HG03460 (cell line): ENCODE data around the gene TRERF1.

ENCODE experiments used
- ATAC-seq: cut with Tn5 transposase; IDR thresholded peaks from one replicate; pipeline ENCODE4 v1.9.1; 2021; ENCODE audit not compliant: unreplicated experiment

The TRERF1 gene

DNA sequence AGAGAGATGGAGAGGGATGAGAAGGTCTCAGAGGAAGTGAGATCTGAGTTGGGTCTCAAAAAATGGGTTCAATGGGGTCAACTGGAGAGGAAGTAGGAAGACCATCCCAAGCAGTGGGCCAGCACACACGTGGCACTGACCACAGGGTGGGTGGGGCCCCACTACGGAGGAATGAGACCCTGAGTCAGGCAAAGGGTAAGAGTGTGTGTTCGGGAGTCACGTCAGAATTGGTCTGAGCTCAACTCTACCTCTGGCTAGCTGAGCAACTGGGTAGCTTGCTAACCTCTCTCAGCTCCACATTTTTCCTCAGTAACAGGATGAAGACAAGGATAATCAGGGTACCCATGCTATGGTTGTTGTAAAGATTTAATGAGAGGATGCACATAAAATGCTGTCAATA, 79.0 kb downstream of the TRERF1 start:
- no peak for ATAC-seq

DNA sequence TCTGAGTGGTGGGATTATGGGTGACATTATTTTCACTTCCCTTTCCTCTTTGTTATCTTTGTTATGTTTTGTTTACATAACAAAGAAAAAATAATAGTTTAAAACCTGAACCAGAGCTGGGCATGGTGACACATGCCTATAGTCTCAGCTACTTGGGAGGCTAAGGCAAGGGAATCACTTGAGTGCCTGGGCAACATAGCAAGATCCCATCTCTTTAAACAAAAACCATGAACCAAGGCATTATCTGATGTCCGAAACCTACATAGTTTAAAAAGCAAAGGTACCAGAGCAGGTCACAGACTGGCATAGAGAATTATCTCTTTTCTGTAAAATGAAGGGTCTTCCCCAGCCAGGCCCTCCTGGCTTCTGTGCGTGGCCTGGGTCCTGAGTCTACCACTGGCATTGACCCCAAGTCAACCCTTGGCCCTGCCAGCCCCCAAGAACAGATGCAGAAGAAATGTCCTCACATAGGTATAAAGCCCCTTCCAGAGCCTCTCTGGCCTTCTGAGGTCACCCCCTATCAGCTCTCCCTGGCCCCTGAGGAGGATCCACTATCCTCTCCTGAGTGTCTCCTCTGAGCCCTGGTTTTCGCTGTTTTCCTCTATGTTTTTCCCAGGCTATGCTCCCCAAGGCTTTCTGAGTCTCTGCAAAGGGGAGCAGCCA, 81.3 kb downstream of the TRERF1 start:
- ATAC-seq: no peak

DNA sequence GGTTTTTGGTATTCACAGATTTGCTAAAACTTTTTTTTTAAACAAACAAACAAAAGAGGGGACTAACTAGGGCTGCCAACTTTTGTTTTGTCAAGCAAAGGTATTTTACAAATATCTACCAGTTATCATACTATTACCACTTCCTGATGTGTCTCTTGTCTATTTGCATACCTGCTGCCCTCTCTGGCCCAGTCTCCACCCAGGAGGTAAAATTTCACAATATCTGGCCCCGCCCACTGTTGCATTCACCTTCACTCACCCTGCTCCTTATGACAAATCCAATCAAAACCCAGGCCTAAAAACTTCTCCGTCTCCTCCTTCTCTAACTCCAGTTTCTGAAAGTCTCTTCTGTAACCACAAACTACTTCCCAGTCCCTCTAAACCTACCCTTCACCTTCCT, 82.2 kb downstream of the TRERF1 start:
- ATAC-seq: no peak

DNA sequence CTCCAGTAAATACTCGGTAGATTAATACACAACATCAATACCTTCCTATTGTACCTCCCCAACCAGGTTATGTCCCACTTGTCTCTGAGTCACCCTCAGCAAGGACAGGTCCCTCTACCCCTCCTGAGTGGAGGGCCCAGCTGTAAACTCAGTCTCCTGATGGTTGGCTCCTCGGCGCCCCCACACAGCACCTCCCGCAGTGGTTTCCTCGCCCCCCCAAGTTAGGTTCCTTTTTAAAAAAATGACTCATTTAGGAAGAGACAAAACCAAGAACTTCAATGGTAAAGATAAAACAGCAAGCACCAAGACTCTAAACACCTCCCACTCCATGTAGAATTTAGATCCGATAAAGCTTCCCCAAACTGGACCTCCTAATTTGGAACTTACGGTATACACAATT, 83.5 kb downstream of the TRERF1 start:
- ATAC-seq: no peak

DNA sequence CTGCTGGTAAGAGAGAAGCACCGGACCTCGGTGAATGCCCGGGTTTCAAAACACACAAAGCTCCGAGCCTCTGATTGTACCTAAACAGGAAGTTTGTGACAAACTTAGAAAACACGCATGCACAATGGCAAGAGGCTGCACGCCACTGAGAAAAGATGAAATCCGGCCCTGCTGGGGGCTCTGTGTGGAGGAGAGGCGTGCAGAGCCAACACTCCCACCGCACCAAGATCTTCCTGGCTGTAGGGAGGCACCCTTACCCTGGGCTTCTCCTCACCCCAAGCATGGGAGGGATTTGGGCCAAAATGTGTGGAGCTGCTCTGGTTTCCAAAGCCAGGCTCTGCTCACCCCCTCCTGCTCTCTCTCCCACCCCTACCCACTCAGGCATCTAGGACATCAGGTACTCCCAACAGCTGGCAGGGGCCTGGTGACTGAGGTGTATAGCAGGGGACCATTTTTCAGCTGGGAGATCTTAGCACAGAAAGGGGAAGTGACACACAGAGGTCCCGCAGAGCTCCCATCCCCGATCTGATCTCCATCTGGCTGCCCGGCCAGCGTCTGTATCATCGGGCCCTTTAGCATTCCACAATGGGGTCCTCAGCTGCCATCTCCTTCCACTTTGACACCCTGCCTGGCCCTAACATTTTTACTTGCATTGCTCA, 84.2 kb downstream of the TRERF1 start:
- peak; percentile 73 for ATAC-seq

DNA sequence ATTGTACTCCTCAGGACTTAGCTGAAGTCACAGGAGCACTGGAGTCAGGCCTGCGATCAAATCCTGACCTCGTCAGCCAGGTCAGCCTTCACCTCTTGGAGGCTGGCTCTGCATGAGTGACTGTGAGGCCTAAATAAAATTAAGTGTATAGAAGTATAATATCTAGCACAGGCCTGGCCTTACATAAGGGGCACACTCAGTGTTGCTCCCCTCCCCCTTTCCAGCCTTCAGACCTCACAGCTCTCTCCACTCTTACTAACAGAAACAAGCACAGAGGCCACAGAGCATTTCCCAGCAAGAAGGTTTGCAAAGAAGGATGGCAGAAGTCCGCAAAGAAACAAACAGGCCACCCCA, 84.8 kb downstream of the TRERF1 start:
- ATAC-seq: no peak

DNA sequence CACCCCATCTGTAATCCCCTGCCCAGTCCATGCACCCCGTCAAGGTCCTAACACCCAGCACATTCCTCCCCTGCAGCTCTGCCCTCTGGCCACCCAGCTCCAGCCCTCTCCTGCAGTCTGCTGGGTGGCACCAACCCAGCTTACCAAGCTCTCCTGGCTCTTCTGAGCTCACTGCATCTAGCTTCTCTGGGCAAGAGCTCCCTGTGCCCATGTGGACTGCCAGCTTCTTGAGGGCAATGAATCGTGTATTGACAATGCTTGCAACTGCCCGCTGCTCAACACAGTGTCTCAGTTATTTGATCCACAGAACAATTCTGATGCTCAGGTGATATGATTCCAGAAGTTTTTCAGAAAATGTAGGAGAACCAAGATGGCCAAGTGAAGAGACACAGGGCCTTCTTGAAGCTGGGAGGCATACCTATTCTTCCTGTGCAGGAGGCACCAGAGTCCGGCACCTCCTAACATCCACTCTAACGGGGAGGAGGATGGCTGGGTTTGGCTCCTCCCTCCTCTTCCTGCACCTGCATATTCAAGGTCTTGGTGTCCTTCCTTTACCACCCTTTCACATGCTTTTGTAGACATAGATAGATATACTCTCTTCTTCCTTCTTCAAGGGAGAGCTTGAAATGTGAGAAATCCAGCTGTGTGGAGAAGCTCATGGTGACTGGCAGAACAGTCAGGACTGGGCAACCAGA, 85.6 kb downstream of the TRERF1 start:
- no peak for ATAC-seq

DNA sequence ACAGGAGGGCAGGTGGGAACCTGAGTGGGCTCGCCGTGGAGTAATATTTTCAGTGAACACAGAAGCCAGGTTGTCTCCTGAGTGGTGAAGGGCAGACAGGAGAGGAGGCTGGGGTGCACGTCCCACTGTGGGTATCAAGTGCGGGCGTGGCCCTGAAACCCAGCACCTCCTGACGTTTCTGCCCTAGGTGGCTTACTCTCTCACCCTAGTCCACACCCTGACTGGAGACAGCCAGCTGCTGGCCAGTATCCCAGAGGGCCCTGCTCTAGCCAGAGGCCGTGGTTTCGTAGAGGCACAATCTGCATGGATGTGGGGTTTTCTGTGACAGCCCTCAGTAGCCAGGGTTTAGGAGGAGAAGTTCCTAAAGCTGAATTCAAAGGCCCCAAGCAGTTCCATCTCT, 86.7 kb downstream of the TRERF1 start:
- no peak for ATAC-seq

DNA sequence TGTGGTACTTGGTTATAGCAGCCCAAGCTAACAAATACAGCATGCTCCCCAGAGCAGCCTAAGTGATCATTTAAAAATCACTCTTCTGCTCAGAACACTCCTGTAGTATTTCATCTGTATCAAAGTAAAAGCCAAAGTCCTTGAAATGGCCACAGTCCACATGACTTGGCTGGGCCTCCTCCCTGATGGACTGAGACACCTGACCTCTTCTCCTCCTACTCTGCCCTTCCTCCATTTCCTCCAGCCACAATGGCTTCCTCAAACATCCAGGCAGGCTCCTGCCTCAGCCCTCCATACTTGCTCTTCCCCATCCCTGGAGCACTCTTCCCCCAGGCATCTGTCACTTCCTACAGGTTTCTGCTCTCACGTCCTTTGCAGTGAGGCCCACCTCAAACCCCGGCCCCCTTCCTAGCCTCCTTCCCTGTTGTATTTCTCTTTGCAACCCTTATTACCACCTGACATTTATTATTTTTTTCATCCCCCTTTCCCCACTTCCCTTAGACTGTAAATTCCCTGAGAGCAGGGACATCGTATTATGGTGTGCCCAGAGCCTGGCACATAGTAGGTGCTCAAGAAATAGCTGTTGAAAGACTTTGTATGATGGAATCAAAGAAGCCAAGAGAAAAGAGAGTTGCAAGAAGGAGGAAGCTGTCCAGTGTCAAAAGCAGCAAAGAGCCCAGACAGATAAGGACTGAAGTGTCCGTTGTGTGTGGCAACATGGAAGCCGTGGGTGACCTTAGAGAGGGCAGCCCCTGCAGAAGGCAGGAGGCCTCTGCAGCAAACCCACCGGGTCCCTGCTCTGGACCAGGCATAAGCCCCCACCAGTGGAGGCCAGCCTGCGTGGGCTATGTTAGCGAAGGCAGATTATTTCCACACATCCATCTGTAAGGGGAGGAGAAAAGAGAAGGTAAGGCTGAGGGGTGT, 87.5 kb downstream of the TRERF1 start:
- no peak for ATAC-seq

DNA sequence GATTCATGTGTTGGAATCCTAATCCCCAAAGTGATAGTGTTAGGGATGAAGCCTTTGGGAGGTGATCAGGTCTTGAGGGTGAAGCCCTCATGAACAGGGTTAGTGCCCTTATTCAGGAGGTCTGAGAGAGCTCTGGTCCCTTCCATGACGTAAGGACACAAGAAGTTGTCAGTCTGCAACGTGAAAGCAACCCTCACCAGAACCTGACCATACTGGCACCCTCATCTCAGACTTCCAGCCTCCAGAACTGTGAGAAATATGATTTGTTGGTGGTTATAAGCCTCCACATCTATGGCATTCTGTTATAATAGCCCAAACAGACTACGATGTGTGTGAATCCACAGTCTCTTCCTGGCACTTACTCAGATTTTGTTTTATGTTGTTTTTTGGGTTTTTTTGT, 90.7 kb downstream of the TRERF1 start:
- no peak for ATAC-seq

DNA sequence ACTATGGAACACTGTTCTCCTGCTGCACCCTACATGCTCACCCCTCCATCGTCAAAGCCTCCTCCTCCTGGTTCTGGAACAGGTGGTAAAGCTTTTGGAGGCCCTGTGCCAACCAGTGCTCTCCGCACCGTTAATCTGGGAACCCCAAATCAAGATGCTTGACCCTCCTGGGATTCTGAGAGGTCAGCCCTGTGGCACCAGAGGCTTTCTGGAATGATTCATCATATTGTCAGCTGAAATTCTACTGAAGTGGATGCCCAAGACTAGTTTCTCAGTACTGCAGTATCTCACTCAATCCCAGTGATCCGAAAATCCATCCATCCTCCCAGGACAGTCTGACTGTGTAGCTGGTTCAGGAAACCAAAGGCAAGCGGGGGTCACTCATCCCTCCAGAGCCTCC, 92.7 kb downstream of the TRERF1 start:
- ATAC-seq: no peak

DNA sequence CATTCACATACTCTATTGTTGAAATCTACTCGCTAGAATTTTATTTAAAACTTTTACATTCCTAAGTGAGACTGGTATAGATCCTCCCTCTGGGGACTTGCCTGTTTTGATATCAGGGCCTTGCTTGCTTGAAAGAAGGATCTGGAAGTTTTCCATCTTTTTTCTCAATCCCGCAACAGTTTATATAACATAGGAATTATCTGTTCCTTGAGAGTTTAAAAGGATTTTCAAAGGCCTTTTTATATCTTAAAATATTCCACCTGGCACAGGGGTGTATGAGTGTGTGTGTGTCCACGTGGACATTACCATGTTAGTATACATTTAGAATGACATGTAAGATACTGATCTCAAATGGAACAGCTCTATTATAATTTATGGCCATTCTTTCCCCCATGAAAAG, 96.3 kb downstream of the TRERF1 start:
- no peak for ATAC-seq

DNA sequence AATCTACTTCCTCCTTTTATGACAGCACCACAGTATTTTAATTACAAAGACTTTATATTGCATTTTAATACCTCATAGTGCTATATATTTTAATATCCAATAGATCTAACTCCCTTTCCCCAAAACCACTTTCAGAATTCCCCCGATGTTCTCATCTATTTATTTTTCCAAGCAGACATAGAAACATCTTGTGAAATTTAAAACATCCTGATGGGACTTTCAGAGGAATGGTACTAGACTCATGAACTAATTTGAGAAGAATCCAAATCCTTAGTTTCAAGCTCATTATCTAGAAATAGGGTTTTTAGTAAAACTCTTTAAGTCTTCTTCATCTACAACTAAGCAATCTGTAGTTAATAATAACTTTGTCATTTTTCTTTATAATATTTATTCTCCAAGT, 97.0 kb downstream of the TRERF1 start:
- no peak for ATAC-seq

DNA sequence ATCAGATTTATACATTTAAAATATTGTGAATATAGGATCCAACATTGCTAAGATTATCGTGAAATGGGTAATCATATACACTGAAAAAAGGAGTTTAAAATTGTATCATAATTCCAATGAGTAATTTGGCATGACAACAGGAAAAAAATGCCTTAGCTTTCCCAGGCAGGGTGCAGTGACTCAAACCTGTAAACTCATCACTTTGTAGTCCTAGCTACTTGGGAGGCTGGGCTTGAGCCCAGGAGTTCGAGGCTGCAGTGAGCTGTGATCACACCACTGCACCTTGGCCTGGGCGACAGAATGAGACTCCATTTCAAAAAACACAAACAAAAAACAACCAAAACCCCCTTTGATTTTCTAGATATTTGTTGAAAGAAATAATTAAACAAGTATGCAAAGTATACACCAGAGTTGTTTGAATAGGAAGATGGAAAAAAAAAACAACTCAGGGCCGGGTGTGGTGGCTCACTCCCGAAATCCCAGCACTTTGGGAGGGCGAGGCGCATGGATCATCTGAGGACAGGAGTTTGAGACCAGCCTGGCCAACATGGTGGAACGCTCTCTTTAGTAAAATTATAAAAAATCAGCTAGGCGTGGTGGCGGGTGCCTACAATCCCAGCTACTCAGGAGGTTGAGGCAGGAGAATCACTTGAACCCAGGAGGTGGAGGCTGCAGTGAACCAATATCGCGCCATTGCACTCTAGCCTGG, 98.7 kb downstream of the TRERF1 start:
- no peak for ATAC-seq

DNA sequence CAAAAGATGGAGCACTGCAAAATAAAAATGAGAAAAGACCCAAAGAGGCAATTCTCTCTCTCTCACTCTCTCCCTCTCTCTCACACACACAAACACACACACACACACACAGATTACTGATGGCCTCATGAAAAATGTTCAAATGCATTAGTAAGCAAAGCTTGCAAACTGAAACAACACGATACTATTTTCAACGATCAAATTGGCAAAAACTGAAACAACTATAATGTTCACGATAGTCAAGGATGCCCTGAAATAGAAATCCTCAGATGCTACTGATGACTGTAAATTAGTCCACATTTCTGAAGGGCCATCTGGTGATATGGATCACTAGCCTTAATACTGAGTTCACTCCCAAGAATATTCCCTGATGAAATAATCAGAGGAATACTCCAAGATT, 100.8 kb downstream of the TRERF1 start:
- ATAC-seq: no peak

DNA sequence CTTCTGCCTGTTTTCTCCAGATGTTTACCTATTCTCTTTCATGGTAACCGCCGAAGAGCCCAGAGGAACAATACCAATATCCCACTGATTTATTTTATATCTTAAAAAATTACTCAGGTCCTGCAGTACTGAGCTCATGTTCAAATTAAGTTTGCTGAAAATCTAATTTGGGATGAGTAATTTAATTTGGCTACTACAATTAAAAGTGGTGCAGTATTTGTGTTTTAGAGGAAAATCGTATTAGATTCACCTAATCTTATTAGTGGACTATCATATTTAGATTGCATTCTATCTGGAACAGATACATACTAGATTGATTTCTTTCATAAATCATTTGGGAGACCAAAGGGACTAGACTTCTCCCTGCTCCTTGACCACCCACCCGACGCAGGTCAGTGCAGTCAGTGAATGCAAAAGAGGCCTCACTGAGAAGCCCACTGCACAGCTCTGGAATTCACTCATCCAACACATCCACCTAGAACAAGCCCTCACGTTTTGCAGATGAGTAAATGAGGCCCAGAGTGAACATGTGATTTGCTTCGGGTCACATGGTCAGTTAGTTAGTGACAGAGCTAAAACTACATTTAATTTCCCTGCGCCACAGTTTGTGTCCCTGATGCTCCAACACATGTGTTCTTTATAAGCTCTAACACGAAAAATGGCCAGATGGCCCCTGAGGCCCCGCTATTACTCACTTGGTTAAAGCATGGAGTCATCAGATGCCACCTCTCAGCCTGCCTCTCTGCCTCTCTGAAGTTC, 101.8 kb downstream of the TRERF1 start:
- no peak for ATAC-seq

DNA sequence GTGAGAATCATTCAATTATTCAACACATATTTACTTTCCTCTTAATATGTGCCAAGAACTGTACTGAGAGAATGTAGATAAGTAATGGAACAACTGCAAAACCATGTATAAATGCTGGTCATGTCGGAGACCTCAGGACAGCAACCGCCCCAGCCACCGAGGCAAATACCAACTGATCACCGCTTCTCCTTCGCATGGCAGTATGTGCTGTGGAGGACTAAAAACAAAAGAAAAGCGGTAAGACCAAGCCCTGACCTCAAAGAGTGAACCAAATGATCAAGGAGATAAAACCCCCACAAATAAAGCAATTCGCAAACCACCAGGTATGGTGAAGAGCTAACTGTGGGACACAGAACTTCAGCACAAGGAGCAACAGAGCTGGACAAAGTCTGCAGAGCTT, 104.3 kb downstream of the TRERF1 start:
- no peak for ATAC-seq

DNA sequence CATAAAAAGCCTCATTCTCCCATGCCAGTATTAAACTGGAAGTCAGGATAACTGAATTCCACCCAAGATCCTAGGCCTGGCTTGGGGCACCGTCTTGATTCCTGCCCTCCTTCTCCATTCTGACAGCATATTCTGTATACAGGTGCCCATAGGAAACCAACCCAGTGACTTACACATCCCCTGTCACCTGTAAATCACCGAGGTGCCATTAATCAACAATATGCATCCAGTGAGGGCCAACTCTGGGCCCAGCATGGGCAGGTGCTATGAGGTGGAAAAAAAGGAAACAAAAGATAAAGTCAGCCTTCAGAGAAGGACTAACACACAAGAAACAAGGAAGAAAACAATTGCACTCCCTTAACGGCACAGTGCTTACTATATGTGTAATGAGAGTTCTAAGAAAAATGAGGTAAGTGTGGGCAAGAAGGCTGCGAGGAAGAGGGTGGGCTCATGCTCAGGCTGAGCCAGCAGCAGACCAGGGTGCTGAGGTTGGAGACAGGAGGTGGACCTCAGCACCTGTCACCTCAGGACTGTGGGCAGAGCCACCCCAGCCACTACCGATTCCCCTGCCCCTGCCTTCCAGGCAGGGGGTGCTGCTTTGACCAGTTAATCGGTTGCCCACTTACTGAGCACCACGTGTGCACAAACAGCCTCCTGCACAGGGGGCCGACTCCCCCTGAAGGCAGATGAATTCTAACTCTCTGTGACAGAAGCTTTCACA, 105.9 kb downstream of the TRERF1 start:
- no peak for ATAC-seq

DNA sequence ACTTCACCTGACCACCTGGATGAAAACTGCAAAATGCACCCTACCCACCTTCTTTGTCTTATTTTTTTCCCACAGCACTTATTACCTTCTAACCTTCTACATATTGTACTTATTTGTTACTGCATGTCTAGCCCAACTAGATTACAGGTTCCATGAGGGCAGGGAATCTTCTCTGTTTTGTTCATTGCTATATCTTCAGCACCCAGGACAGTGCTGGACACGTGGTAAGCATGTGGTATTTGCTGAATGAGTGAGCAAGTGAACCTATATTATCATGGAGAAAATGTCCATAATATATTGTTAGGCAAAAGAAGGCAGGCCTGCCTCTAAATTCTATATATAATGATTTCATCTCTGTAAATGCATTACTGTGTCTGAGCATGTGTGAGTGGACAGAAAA, 107.0 kb downstream of the TRERF1 start:
- ATAC-seq: no peak
